ENCODE data around the gene ZBTB7A.

ZBTB7A gene

GRCh38 chr19:4034048-4035017 is 32.4 kb downstream of the ZBTB7A start:
- DNase-seq: no peak

- no peak for DNase-seq
Measured at GRCh38 chr19:4033028-4033956, 33.4 kb downstream of the ZBTB7A start.

GRCh38 chr19:4032436-4032835 is 34.3 kb downstream of the ZBTB7A start:
- DNase-seq: no peak

- no peak for DNase-seq
Measured at GRCh38 chr19:4031420-4031819, 35.3 kb downstream of the ZBTB7A start.

- DNase-seq: no peak
Measured at GRCh38 chr19:4030981-4031380, 35.7 kb downstream of the ZBTB7A start.

- no peak for DNase-seq
Measured at GRCh38 chr19:4030552-4030951, 36.1 kb downstream of the ZBTB7A start.

- DNase-seq: no peak
Measured at GRCh38 chr19:4029247-4029614, 37.5 kb downstream of the ZBTB7A start.

- DNase-seq: no peak
Measured at GRCh38 chr19:4028334-4029246, 38.1 kb downstream of the ZBTB7A start.

- no peak for DNase-seq
Measured at GRCh38 chr19:4027146-4027545, 39.6 kb downstream of the ZBTB7A start.

GRCh38 chr19:4025317-4025716 is 41.4 kb downstream of the ZBTB7A start:
- no peak for DNase-seq

- DNase-seq: no peak
Measured at GRCh38 chr19:4023600-4024398, 42.9 kb downstream of the ZBTB7A start.

GRCh38 chr19:4019578-4019977 is 47.1 kb downstream of the ZBTB7A start:
- DNase-seq: no peak

GRCh38 chr19:4018775-4019504 is 47.8 kb downstream of the ZBTB7A start:
- no peak for DNase-seq

- DNase-seq: no peak
Measured at GRCh38 chr19:4018140-4018613, 48.5 kb downstream of the ZBTB7A start.

GRCh38 chr19:4016903-4017638 is 49.6 kb downstream of the ZBTB7A start:
- DNase-seq: no peak

- no peak for DNase-seq
Measured at GRCh38 chr19:4016486-4016885, 50.2 kb downstream of the ZBTB7A start.

- no peak for DNase-seq
Measured at GRCh38 chr19:4015705-4016402, 50.8 kb downstream of the ZBTB7A start.

GRCh38 chr19:4014541-4015491 is 51.9 kb downstream of the ZBTB7A start:
- DNase-seq: no peak
